ENCODE results near the gene NBPF9.
"Not testable (repeated sequence)": the region's sequence is repeated elsewhere in the genome, so short reads cannot be mapped to it uniquely, and the experiment has no call there.

The NBPF9 gene

GRCh38 chr1:149015522-149015921 is 87.8 kb downstream of the NBPF9 start:
- not testable (repeated sequence) for DNase-seq (ENCODE audit: low spot score)

DNA sequence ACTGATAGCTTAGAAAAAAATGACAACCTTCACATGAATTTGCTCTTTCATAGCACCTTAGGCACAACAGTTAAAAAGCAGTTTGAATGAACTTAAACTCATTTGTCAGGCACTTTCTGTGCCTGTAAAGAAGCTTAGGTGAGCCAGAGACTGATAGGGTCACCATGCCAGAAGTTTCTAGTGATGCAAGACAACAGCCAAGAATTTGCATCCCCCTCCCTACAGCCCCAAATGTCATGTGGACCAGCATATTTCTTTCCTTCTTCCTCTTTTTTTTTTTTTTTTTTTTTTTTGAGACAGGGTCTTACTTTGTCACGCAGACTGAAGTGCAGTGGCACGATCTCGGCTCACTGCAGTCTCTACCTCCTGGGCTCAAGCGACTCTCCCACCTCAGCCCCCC is 89.8 kb downstream of the NBPF9 start:
- DNase-seq (ENCODE audit: low spot score) = not testable (repeated sequence)

GRCh38 chr1:149012599-149012998 is 90.8 kb downstream of the NBPF9 start:
- DNase-seq (ENCODE audit: low spot score) = not testable (repeated sequence)

DNA sequence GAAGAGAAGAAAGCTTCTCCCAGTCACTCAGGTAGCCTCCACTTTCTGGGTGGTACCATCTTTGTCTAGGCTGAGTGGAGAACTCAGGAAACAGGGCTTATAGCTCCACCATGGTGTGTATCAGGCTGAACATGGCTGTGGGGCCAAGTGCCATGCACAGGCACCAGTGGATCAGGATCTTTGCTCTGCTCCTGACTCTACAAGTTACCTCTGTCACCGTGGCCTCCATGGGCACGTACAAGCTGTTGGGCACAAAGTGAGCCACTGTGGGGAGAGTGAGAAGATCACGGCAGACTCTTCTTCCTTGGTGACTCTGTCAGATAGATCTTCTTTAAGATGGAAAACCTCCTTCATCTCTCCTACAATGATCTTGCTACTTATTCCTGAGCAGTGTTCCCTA is 93.6 kb downstream of the NBPF9 start:
- DNase-seq (ENCODE audit: low spot score) = not testable (repeated sequence)

GRCh38 chr1:149008769-149009168 is 94.6 kb downstream of the NBPF9 start:
- DNase-seq (ENCODE audit: low spot score) = not testable (repeated sequence)

GRCh38 chr1:149008326-149008725 is 95.0 kb downstream of the NBPF9 start:
- not testable (repeated sequence) for DNase-seq (ENCODE audit: low spot score)
